Neural cell (in vitro differentiated cells): ENCODE data around the gene MTOR. TPM values are rescaled to one million over a fixed set of nuclear protein-coding genes. Genes with fewer than 3 reads are reported as not detected.

Experiments
- H2AFZ ChIP-seq: fragments of 200-600, 300-800 bp; sonication (generic), shearing (Covaris generic); 2 replicates; pipeline ENCODE4 v1.6.0; 2014; ENCODE audit warnings: low read depth, mild to moderate bottlenecking, antibody characterized with exemption, low read length, moderate library complexity
- H3F3A ChIP-seq: fragments of 200-600 bp; shearing (Covaris generic); 2 replicates; pipeline ENCODE4 v1.6.1; 2016; ENCODE audit warnings: mild to moderate bottlenecking, moderate library complexity, mixed read lengths, antibody characterized with exemption, low read length; ENCODE audit not compliant: insufficient read depth, poor library complexity, severe bottlenecking
- H3K27ac ChIP-seq: fragments of 200-600, 300-800 bp; sonication (generic), shearing (Covaris generic); 2 replicates; pipeline ENCODE4 v1.5.1; 2014; ENCODE audit warnings: mild to moderate bottlenecking, low read length, moderate library complexity
- H3K27me3 ChIP-seq: fragments of 300-800, 200-600 bp; sonication (generic), shearing (Covaris generic); 2 replicates; pipeline ENCODE4 v1.6.0; 2014; ENCODE audit warnings: mild to moderate bottlenecking, low read depth, low read length, moderate library complexity; ENCODE audit not compliant: insufficient read depth
- H3K36me3 ChIP-seq: fragments of 300-800, 200-600 bp; sonication (generic), shearing (Covaris generic); 2 replicates; pipeline ENCODE4 v1.5.1; 2014; ENCODE audit warnings: mild to moderate bottlenecking, antibody characterized with exemption, low read length, moderate library complexity; ENCODE audit not compliant: insufficient read depth
- H3K4me2 ChIP-seq: fragments of 300-800, 200-600 bp; sonication (generic), shearing (Covaris generic); 2 replicates; pipeline ENCODE4 v1.6.0; 2014; ENCODE audit warnings: mild to moderate bottlenecking, low read length
- H3K4me3 ChIP-seq: fragments of 300-800, 200-600 bp; sonication (generic), shearing (Covaris generic); 2 replicates; pipeline ENCODE4 v1.5.1; 2014; ENCODE audit warnings: mild to moderate bottlenecking, low read length, moderate library complexity
- H3K79me2 ChIP-seq: fragments of 200-600 bp; shearing (Covaris generic); replicated peaks from 2 replicates; pipeline ENCODE4 v1.6.0; 2014; ENCODE audit warnings: mild to moderate bottlenecking, low read length, moderate library complexity; ENCODE audit not compliant: insufficient read depth
- H3K9ac ChIP-seq: fragments of 300-800, 200-600 bp; sonication (generic), shearing (Covaris generic); 2 replicates; pipeline ENCODE4 v1.6.1; 2016; ENCODE audit warnings: mild to moderate bottlenecking, low read length, mixed read lengths
- H3K9me2 ChIP-seq: fragments of 200-600 bp; shearing (Covaris generic); 2 replicates; pipeline ENCODE4 v1.6.1; 2016; ENCODE audit warnings: mild to moderate bottlenecking, low read length, mixed read lengths; ENCODE audit not compliant: insufficient read depth
- H3K9me3 ChIP-seq: fragments of 200-600, 300-800 bp; sonication (generic), shearing (Covaris generic); 2 replicates; pipeline ENCODE4 v1.6.1; 2016; ENCODE audit warnings: mild to moderate bottlenecking, mixed run types, low read length, moderate library complexity, mixed read lengths
- H4K20me1 ChIP-seq: fragments of 200-600 bp; shearing (Covaris generic); 2 replicates; pipeline ENCODE4 v1.6.1; 2016; ENCODE audit warnings: mild to moderate bottlenecking, mixed run types; ENCODE audit not compliant: insufficient read depth
- EP300 ChIP-seq: fragments of 450-650 bp; conservative IDR thresholded peaks from 2 replicates; pipeline ENCODE4 v1.6.1; 2014; ENCODE audit warnings: antibody characterized with exemption, mild to moderate bottlenecking, moderate library complexity; ENCODE audit not compliant: poor library complexity, severe bottlenecking
- EZH2 ChIP-seq: fragments of 200-600, 300-800 bp; shearing (Covaris generic), sonication (generic); IDR thresholded peaks from 2 replicates; pipeline ENCODE4 v1.6.1; 2014; ENCODE audit warnings: antibody characterized with exemption, low read length, borderline replicate concordance, mild to moderate bottlenecking; ENCODE audit not compliant: insufficient read depth, poor library complexity, severe bottlenecking
- MXI1 ChIP-seq: fragments of 450-650 bp; conservative IDR thresholded peaks from 2 replicates; pipeline ENCODE4 v1.6.1; 2014; ENCODE audit warnings: antibody characterized with exemption, mild to moderate bottlenecking; ENCODE audit not compliant: poor library complexity, severe bottlenecking
- POLR2AphosphoS5 ChIP-seq: IDR thresholded peaks from 2 replicates; pipeline ENCODE4 v1.6.1; 2012
- RAD21 ChIP-seq: fragments of 450-650 bp; conservative IDR thresholded peaks from 2 replicates; pipeline ENCODE4 v1.6.1; 2014; ENCODE audit warnings: antibody characterized with exemption, mild to moderate bottlenecking, moderate library complexity
- SMC3 ChIP-seq: fragments of 450-650 bp; conservative IDR thresholded peaks from 2 replicates; pipeline ENCODE4 v1.6.1; 2014; ENCODE audit warnings: antibody characterized with exemption, mild to moderate bottlenecking, moderate library complexity; ENCODE audit not compliant: poor library complexity
- TAF1 ChIP-seq: IDR thresholded peaks from 2 replicates; pipeline ENCODE4 v1.6.1; 2012; ENCODE audit warnings: low read depth
- polyA plus RNA-seq: library from polyadenylated mRNA; depleted of rRNA; stranded (reverse); fragments of >200 nt; gene quantifications from 2 replicates; pipeline ENCODE4 v1.2.3, GENCODE V29; 2014
- TF ChIP-seq, protein P1 (sequence below): IDR thresholded peaks from 2 replicates; pipeline ENCODE4 v1.6.1; 2012; ENCODE audit warnings: borderline replicate concordance
- TF ChIP-seq, protein P2 (sequence below): fragments of 450-650 bp; IDR thresholded peaks from 2 replicates; pipeline ENCODE4 v1.5.1; 2014; ENCODE audit warnings: antibody characterized with exemption, mild to moderate bottlenecking, moderate library complexity; ENCODE audit not compliant: poor library complexity, severe bottlenecking

The MTOR gene
- polyA plus RNA-seq, 1 donor from 2014 or later, result 41.2 TPM

DNA sequence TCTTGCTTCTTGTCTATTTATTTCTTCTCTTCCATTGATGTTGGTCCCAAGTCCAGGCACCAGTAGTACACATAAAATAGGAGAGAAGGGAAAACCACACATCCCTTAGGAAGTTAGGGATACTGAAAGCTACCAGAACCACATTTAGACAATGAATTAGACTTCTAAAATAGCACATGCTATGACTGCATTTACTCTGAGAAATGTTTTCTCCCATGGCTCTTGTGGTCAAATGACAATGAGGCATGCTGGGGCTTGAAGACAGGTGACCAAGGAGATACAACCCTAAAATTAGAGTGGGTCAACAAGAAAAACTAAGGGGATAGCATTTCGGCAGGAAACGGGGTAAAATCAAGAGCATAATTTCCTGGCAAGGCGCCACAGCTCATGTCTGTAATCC is 17.1 kb downstream of the MTOR start:
- TF ChIP-seq MXI1 (no peak), POLR2AphosphoS5 (no peak), EP300 (no peak), EZH2 (no peak), SMC3 (no peak), TAF1 (no peak), RAD21 (no peak)
- TF ChIP-seq, protein P1, sequence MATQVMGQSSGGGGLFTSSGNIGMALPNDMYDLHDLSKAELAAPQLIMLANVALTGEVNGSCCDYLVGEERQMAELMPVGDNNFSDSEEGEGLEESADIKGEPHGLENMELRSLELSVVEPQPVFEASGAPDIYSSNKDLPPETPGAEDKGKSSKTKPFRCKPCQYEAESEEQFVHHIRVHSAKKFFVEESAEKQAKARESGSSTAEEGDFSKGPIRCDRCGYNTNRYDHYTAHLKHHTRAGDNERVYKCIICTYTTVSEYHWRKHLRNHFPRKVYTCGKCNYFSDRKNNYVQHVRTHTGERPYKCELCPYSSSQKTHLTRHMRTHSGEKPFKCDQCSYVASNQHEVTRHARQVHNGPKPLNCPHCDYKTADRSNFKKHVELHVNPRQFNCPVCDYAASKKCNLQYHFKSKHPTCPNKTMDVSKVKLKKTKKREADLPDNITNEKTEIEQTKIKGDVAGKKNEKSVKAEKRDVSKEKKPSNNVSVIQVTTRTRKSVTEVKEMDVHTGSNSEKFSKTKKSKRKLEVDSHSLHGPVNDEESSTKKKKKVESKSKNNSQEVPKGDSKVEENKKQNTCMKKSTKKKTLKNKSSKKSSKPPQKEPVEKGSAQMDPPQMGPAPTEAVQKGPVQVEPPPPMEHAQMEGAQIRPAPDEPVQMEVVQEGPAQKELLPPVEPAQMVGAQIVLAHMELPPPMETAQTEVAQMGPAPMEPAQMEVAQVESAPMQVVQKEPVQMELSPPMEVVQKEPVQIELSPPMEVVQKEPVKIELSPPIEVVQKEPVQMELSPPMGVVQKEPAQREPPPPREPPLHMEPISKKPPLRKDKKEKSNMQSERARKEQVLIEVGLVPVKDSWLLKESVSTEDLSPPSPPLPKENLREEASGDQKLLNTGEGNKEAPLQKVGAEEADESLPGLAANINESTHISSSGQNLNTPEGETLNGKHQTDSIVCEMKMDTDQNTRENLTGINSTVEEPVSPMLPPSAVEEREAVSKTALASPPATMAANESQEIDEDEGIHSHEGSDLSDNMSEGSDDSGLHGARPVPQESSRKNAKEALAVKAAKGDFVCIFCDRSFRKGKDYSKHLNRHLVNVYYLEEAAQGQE, result no peak
- TF ChIP-seq, protein P2, sequence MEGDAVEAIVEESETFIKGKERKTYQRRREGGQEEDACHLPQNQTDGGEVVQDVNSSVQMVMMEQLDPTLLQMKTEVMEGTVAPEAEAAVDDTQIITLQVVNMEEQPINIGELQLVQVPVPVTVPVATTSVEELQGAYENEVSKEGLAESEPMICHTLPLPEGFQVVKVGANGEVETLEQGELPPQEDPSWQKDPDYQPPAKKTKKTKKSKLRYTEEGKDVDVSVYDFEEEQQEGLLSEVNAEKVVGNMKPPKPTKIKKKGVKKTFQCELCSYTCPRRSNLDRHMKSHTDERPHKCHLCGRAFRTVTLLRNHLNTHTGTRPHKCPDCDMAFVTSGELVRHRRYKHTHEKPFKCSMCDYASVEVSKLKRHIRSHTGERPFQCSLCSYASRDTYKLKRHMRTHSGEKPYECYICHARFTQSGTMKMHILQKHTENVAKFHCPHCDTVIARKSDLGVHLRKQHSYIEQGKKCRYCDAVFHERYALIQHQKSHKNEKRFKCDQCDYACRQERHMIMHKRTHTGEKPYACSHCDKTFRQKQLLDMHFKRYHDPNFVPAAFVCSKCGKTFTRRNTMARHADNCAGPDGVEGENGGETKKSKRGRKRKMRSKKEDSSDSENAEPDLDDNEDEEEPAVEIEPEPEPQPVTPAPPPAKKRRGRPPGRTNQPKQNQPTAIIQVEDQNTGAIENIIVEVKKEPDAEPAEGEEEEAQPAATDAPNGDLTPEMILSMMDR, result no peak
- peaks cover 3% of the 10 kb centered on the region for H3K36me3 ChIP-seq

GRCh38 chr1:11238311-11238710 is 24.0 kb downstream of the MTOR start:
- H2AFZ ChIP-seq, result no peak overlapping the region
- H3K36me3 ChIP-seq, result peaks cover 11% of the 10 kb centered on the region
- TF ChIP-seq EP300 (no peak), RAD21 (no peak), POLR2AphosphoS5 (no peak), EZH2 (no peak), SMC3 (no peak), TAF1 (no peak), MXI1 (no peak)
- TF ChIP-seq, protein P2, result no peak
- TF ChIP-seq, protein P1, result no peak
- no peaks in the 10 kb centered on the region for H3K9me3 ChIP-seq
- no peak overlapping the region for H3K27ac ChIP-seq
- H3K4me3 ChIP-seq, result no peak overlapping the region
- no peaks in the 10 kb centered on the region for H4K20me1 ChIP-seq
- H3F3A ChIP-seq, result no peaks in the 10 kb centered on the region
- H3K27me3 ChIP-seq, result no peaks in the 10 kb centered on the region
- H3K9me2 ChIP-seq, result no peaks in the 10 kb centered on the region
- no peak overlapping the region for H3K9ac ChIP-seq
- H3K79me2 ChIP-seq, result no peaks in the 10 kb centered on the region
- no peak overlapping the region for H3K4me2 ChIP-seq

More for the DNA sequence above, 17.1 kb downstream of the MTOR start:
- Histone ChIP-seq H3F3A (no peaks in the 10 kb centered on the region), H3K4me2 (no peak overlapping the region), H3K27ac (no peak overlapping the region), H3K79me2 (no peaks in the 10 kb centered on the region), H4K20me1 (no peaks in the 10 kb centered on the region), H3K4me3 (no peak overlapping the region), H3K27me3 (no peaks in the 10 kb centered on the region), H3K9me2 (no peaks in the 10 kb centered on the region), H3K9ac (no peak overlapping the region), H3K9me3 (no peaks in the 10 kb centered on the region), H2AFZ (no peak overlapping the region)
